Colonic mucosa (tissue), 4 donors: ENCODE results near the gene SARS1. TPM values are rescaled to one million over a fixed set of nuclear protein-coding genes. Genes with fewer than 3 reads are reported as not detected.

Experiments
- DNase-seq: peaks from one replicate; pipeline ENCODE4 v3.0.0-alpha.2; 2020
- H3K27ac ChIP-seq: fragments of 200-600 bp; one replicate; pipeline ENCODE4 v1.8.0; 2021
- H3K27me3 ChIP-seq: fragments of 200-600 bp; one replicate; pipeline ENCODE4 v1.8.0; 2021
- H3K36me3 ChIP-seq: fragments of 200-600 bp; one replicate; pipeline ENCODE4 v1.8.0; 2021
- H3K4me1 ChIP-seq: fragments of 200-600 bp; one replicate; pipeline ENCODE4 v1.8.0; 2021; ENCODE audit warnings: mild to moderate bottlenecking
- H3K4me3 ChIP-seq: fragments of 200-600 bp; one replicate; pipeline ENCODE4 v1.8.0; 2021
- H3K9ac ChIP-seq, 2 donors: one replicate each; pipeline ENCODE4 v1.7.0; 2013; ENCODE audit warnings: control low read depth in 2 of 2, low read depth in 2 of 2, low read length in 2 of 2
- H3K9me3 ChIP-seq: fragments of 200-600 bp; one replicate; pipeline ENCODE4 v1.8.0; 2021
- CTCF ChIP-seq: fragments of 200-600 bp; IDR thresholded peaks from one replicate; pipeline ENCODE4 v1.8.0; 2022; ENCODE audit warnings: antibody characterized with exemption, mild to moderate bottlenecking
- intact Hi-C: fragments of 100-400 bp; cut with DNase I; formaldehyde crosslinking; loops from one replicate; pipeline ENCODE4 v1.14.1; 2022
- total RNA-seq, 2 donors: library from RNA; stranded (reverse); fragmentation: NEBNext Ultra II Directional in 1 of 2; extraction: Animal tissue kit (Norgen Biotek cat#: 25700) in 1 of 2; gene quantifications; one replicate each; pipeline ENCODE4 v1.2.1, GENCODE V29; 2021
- donor health status: healthy.
- donor health status: DM: no; HTN: no; CAD: no.
- donor health status: DM: no; HTN: no; CAD: no.

SARS1 gene
- total RNA-seq, 2 donors from 2014 or later: 139 to 193 TPM

- Histone ChIP-seq H3K27ac (no peak overlapping the region), H3K27me3 (no peaks in the 10 kb centered on the region), H3K36me3 (no peaks in the 10 kb centered on the region), H3K4me3 (no peak overlapping the region), H3K4me1 (no peaks in the 10 kb centered on the region), H3K9ac (no peak overlapping the region), H3K9me3 (no peaks in the 10 kb centered on the region)
- no peak for DNase-seq
- intact Hi-C loops: no loop called here
- no peak for TF ChIP-seq CTCF
Measured at GRCh38 chr1:109256085-109256484, 42.4 kb downstream of the SARS1 start.

- Histone ChIP-seq H3K27me3 (no peaks in the 10 kb centered on the region), H3K4me1 (no peaks in the 10 kb centered on the region), H3K9ac (no peak overlapping the region), H3K27ac (no peak overlapping the region), H3K4me3 (no peak overlapping the region), H3K9me3 (no peaks in the 10 kb centered on the region), H3K36me3 (no peaks in the 10 kb centered on the region)
- no peak for DNase-seq
- intact Hi-C loops: no loop called here
- no peak for TF ChIP-seq CTCF
Measured at GRCh38 chr1:109256971-109257681, 43.4 kb downstream of the SARS1 start.

- no peaks in the 10 kb centered on the region for H3K36me3 ChIP-seq
- H3K9me3 ChIP-seq: no peaks in the 10 kb centered on the region
- no peaks in the 10 kb centered on the region for H3K4me1 ChIP-seq
- no peak for TF ChIP-seq CTCF
- no peak overlapping the region for H3K27ac ChIP-seq
- DNase-seq: no peak
- H3K9ac ChIP-seq: no peak overlapping the region
- intact Hi-C loops: no loop called here
- H3K4me3 ChIP-seq: no peak overlapping the region
- H3K27me3 ChIP-seq: no peaks in the 10 kb centered on the region
Measured at GRCh38 chr1:109257682-109258421, 44.1 kb downstream of the SARS1 start.

- no peak for TF ChIP-seq CTCF
- H3K27ac ChIP-seq: no peak overlapping the region
- no peaks in the 10 kb centered on the region for H3K36me3 ChIP-seq
- H3K27me3 ChIP-seq: no peaks in the 10 kb centered on the region
- no peak overlapping the region for H3K4me3 ChIP-seq
- DNase-seq: no peak
- no peak overlapping the region for H3K9ac ChIP-seq
- H3K4me1 ChIP-seq: no peaks in the 10 kb centered on the region
- intact Hi-C loops: no loop called here
- no peaks in the 10 kb centered on the region for H3K9me3 ChIP-seq
Measured at GRCh38 chr1:109258481-109259466, 45.1 kb downstream of the SARS1 start.
